GM18499 (cell line): ENCODE data around the gene COLEC12.
"Not testable (repeated sequence)": the region's sequence is repeated elsewhere in the genome, so short reads cannot be mapped to it uniquely, and the experiment has no call there.

Experiments used
- ATAC-seq: cut with Tn5 transposase; IDR thresholded peaks from one replicate; pipeline ENCODE4 v1.9.1; 2021; ENCODE audit warnings: moderate number of reproducible peaks; ENCODE audit not compliant: insufficient read depth, unreplicated experiment

COLEC12 gene

GRCh38 chr18:416930-417329 is 83.6 kb downstream of the COLEC12 start:
- ATAC-seq: no peak

DNA sequence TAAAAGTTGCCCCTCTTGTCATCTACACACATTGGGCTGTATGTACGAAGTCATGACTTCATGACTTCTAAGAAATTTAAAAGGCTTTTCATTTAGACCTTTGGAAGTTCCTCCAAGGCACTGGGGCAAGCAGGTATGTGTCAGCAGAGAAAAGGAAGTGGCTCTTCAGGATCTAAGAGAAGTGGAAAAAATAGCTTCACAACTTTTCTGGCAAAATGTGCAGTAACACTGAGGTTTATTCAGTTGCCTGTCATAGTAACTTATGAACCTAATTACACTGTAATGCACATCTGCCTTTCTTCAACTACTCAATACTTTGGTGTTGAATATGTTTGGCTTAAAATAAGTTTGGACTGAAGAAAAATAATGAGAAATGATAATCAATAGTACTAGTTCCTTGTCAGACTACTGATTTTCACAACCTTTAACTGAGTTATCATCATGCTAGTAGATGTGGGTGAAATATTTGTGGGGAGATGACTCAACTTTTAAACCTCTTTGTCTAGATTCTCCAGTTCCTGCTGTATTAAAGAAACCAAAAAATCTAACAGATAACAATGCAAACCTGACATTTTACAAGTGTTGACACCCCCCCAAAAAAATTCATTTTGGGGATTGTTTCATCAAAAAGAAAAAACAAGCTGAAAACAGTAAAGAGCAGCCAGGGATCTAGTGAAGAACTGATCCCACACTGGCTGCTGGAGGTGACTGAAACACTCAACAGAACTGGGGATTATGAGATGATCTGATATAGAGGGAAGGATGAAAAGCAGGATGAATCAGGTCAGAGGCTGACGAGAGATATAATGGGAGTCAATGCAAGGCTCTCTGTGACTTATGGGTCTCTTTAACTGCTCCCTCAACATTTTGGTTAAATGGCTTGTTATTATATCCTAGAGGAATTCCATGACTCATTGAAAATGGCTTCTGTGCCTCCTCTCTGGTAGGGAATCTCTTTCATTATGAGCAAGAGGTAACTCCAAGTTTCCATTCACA is 84.6 kb downstream of the COLEC12 start:
- no peak for ATAC-seq

DNA sequence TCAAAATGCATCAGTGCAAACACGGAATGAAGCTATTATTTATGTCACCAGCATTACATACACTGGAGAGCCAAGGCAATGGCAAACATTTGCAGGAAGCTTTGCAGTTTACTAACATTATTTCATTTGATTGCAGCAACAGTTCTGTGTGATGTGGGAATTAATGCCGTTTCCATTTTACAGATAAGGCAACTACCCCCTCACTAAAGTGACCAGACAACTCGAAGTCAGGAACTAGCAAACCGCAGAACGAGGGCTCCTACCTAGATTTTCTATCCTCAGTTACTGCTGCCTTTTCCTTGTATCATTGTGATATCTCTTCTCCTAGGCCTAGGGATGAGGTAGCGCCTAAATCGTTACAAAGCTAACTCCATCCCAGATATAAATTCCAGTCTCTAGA is 85.5 kb downstream of the COLEC12 start:
- no peak for ATAC-seq

- no peak for ATAC-seq
Measured at GRCh38 chr18:413233-413632, 87.3 kb downstream of the COLEC12 start.

- ATAC-seq: no peak
Measured at GRCh38 chr18:410047-410455, 90.5 kb downstream of the COLEC12 start.

- ATAC-seq: no peak
Measured at GRCh38 chr18:408367-408766, 92.1 kb downstream of the COLEC12 start.

DNA sequence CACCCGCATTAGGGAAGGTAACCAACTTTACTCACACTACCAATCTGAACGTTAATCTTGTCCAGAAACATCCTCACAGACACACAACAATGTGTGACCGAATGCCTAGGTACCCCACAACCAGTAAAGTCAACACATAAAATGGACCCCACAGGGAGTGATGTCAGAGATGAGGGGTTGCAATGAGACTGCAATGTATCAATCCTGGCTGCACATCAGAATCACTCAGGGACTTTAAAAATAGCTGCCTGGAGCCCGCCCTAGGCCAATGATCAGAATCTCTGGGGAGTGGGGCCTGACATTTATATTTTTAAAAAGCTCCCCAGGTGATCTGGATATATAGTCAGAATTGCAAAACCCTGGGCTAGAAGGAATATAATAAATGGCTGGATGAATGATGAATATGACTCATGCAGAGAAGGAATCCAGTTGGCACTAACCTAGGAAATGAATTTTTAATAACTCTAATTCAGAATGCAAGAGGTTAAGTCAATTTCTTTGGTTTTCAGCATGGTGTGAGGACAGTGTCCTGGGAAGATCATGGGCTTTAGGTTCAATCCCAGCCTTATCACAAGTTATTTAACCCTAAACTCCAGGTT is 92.8 kb downstream of the COLEC12 start:
- ATAC-seq: no peak

DNA sequence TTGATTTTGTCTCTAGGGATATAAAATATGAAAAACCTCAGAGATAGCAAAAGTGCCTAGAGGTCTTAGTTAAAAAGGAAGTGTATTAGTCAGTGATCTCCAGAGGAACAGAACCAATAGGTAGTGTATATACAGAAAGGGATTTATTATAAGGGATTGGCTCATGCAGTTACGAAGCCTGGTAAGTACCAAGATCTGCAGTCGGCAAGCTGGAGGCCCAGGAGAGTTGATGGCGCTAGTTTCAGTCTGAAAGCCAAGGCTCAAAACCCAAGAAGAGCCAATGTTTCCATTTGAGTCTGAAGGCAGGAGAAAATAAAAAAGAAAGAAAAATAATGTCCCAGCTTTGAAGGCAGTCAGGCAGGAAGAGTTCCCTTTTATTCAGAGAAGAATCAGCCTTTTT is 93.3 kb downstream of the COLEC12 start:
- no peak for ATAC-seq

GRCh38 chr18:406677-407076 is 93.8 kb downstream of the COLEC12 start:
- no peak for ATAC-seq

DNA sequence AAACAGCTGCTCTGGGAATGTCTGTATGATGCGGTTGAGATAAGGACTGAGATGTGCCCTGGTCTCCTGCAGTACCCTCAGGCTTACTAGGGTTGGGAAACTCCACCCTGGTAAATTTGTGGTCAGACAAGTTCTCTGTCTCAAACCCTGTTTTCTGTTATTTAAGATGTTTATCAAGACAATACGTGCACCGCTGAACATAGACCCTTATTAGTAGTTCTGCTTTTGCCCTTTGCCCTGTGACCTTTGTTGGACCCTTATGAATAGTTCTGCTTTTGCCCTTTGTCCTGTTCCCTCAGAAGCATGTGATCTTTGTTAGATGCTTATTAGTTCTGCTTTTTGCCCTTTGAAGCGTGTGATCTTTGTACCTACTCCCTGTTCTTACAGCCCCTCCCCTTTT is 95.5 kb downstream of the COLEC12 start:
- not testable (repeated sequence) for ATAC-seq

- ATAC-seq: no peak
Measured at GRCh38 chr18:404061-404636, 96.4 kb downstream of the COLEC12 start.

GRCh38 chr18:402129-402528 is 98.4 kb downstream of the COLEC12 start:
- no peak for ATAC-seq

DNA sequence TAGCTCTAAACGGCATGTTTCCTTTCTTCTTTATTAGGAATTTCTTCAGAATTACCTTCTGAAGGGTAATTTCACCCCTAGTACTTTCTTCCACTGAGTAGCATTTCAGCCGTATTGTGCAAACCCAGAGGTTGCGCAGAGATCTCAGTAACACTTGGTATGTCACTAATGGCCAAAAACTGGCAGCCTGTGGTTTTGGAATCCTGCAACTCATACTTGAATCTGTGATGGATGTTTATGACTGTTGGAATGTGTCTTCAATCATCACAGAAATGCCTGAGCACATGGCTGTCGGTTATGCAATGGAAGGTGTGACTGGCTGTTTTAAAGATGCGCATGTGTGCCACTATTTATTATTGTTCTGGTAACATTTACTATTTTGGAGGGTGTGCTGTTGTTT is 100.0 kb downstream of the COLEC12 start:
- no peak for ATAC-seq

DNA sequence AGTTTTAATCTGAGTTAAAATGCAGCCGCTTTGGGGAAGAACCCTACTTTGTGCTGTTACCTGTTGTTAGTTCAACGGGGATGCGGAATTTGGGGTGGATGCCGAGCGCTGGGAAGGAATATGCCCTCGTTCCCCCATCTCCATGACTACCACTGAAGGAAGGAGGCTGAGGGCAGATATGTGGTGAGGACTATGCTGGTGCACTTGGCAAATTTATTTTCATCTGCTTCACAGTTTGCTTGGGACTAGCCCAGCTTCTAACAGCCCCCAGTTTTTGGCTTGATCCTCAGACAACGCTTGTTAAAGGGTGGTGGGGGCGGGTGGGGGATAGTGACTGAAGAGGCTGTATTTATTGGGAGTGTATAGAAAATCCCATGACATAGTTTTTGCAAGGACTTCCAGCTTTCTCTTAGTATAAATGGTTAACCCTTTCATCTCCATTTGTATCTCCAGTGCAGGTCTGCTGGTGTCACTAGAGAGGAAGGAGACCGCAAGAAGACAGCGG is 100.8 kb downstream of the COLEC12 start:
- ATAC-seq: no peak

DNA sequence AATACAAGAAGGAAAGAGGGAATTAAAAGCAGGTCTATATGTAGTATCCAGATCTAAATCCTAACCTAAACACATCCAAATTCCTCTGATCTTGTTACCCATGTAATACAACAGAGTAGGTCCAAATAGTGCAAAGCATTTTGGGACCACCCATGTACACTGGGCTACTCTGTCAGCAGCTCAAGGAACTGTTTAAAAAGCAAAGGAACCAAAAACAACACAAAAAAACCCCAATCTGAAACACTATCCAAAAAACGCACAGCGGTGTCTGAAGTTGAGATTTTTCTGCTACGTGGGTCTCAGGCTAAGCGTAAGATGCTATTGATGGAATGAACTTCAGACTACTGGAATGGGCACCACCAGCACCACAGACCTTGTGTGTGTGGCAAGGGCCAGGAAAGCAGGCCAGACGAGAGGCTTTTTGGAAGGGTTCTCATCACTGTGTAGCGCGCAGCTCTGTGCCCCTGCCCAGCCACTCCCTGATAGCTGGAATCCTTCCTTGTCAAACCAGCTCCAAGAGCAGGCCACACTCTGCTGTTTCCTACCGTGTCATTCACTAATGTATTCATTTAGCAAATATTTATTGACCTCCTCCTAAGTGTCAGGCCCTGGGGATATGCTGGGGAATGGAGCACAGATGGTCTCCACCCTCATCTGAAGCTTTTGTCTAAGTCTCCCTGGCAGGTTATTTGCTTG is 101.4 kb downstream of the COLEC12 start:
- no peak for ATAC-seq

GRCh38 chr18:396556-396955 is 103.9 kb downstream of the COLEC12 start:
- no peak for ATAC-seq

DNA sequence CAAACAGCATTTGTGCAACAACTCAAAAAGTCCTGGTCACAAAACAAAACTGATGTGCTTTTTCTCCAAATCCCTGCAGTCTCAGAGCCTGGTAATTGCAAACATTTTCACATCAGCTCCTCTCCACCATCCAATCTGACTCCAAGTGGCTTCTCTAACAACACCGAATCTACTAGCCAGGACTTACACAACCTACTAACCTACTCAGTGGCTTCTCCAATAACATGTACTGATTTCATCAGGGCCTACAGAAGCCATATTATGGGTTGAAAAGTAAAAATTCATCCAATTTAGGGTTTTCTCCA is 104.3 kb downstream of the COLEC12 start:
- no peak for ATAC-seq

GRCh38 chr18:395456-396250 is 104.8 kb downstream of the COLEC12 start:
- no peak for ATAC-seq

DNA sequence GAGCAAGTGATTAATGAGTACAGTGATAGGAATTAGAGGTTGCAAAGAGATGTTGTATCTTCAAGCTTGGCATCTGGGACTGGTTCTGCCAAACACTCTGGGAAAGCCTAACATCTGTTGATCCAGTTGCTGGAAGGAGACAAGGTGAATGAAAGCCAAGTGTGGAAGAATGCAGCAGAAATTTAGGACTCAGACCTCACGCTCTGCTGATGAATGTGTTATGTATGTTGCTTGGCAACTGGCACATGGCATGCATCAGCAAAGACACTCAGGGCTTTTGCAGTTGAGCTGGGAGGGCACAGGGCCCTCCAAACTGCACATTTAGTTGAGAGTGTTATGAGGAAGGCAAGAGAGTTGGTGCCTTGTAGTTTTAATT is 105.5 kb downstream of the COLEC12 start:
- no peak for ATAC-seq
